22Rv1 (cell line): ENCODE measurements around the gene TMED7.
A peak's percentile ranks its signal among the peaks of the same experiment; 100 is the strongest.
"Not testable (repeated sequence)": the region's sequence is repeated elsewhere in the genome, so short reads cannot be mapped to it uniquely, and the experiment has no call there.

ENCODE experiments used
- H3K27ac ChIP-seq: fragments of 450-650 bp; 2 replicates; pipeline ENCODE4 v1.5.1; 2017
- CTCF ChIP-seq: fragments of 450-650 bp; IDR thresholded peaks from 2 replicates; pipeline ENCODE4 v1.5.1; 2017; ENCODE audit warnings: mild to moderate bottlenecking
- ZFX ChIP-seq: fragments of 450-650 bp; IDR thresholded peaks from 2 replicates; pipeline ENCODE4 v1.6.1; 2017; ENCODE audit warnings: antibody characterized with exemption, borderline replicate concordance

The TMED7 gene

GRCh38 chr5:115625579-115626444 lies at the start of gene TMED7:
TMED7 (minus strand) TSS chr5:115626036; CDS start chr5:115625792, 244 bp downstream.
- H3K27ac ChIP-seq: peak within 1 kb of the TSS; percentile 80
- TF ChIP-seq ZFX (0 out of 2 replicates have a peak, but pooled peaks have one; percentile 40), CTCF (no peak)

- not testable (repeated sequence) for H3K27ac ChIP-seq
Observed at GRCh38 chr5:115674782-115675181, 48.9 kb upstream of the TMED7 start.

GRCh38 chr5:115673596-115673995 lies 47.8 kb upstream of the TMED7 start:
- TF ChIP-seq CTCF (no peak), ZFX (no peak)
- no peak overlapping the region for H3K27ac ChIP-seq

GRCh38 chr5:115671939-115672338 lies 46.1 kb upstream of the TMED7 start:
- TF ChIP-seq ZFX (no peak), CTCF (no peak)
- H3K27ac ChIP-seq: no peak overlapping the region

GRCh38 chr5:115666023-115666422 lies 40.2 kb upstream of the TMED7 start:
- TF ChIP-seq CTCF (no peak), ZFX (no peak)

GRCh38 chr5:115661563-115661962 lies 35.7 kb upstream of the TMED7 start:
- no peak overlapping the region for H3K27ac ChIP-seq
- TF ChIP-seq ZFX (no peak), CTCF (no peak)

More at GRCh38 chr5:115666023-115666422, 40.2 kb upstream of the TMED7 start:
- no peak overlapping the region for H3K27ac ChIP-seq

- no peak overlapping the region for H3K27ac ChIP-seq
- TF ChIP-seq ZFX (no peak), CTCF (no peak)
Observed at GRCh38 chr5:115661101-115661500, 35.3 kb upstream of the TMED7 start.

GRCh38 chr5:115657881-115658233 lies 32.0 kb upstream of the TMED7 start:
- H3K27ac ChIP-seq: no peak overlapping the region
- TF ChIP-seq CTCF (no peak), ZFX (no peak)
